Ectodermal cell (in vitro differentiated cells): ENCODE measurements around the gene CCDC12.

ENCODE experiments used
- H3K27ac ChIP-seq: 2 replicates; pipeline ENCODE4 v1.7.0; 2013; ENCODE audit warnings: mild to moderate bottlenecking, low read depth, low read length; ENCODE audit not compliant: insufficient read depth, poor library complexity, severe bottlenecking
- H3K27me3 ChIP-seq: 2 replicates; pipeline ENCODE4 v1.7.0; 2013; ENCODE audit warnings: mild to moderate bottlenecking, low read length; ENCODE audit not compliant: insufficient read depth, control insufficient read depth, poor library complexity, severe bottlenecking
- H3K36me3 ChIP-seq: one replicate; pipeline ENCODE4 v1.7.0; 2013; ENCODE audit warnings: low read length; ENCODE audit not compliant: control insufficient read depth, insufficient read depth
- H3K4me1 ChIP-seq: one replicate; pipeline ENCODE4 v1.7.0; 2013; ENCODE audit warnings: low read length; ENCODE audit not compliant: control insufficient read depth, insufficient read depth
- H3K4me3 ChIP-seq: 2 replicates; pipeline ENCODE4 v1.7.0; 2013; ENCODE audit warnings: low read depth, low read length, control low read depth; ENCODE audit not compliant: insufficient read depth
- H3K9me3 ChIP-seq: 2 replicates; pipeline ENCODE4 v1.7.0; 2013; ENCODE audit warnings: mild to moderate bottlenecking, low read length, moderate library complexity; ENCODE audit not compliant: control insufficient read depth
- WGBS, 2 experiments: methylation state at CpG; one replicate each; pipeline ENCODE4 v1.1.7; 2013; ENCODE audit warnings: missing lambda C conversion rate in 2 of 2; 5-methylcytosine and 5-hydroxymethylcytosine counted together

The CCDC12 gene

DNA sequence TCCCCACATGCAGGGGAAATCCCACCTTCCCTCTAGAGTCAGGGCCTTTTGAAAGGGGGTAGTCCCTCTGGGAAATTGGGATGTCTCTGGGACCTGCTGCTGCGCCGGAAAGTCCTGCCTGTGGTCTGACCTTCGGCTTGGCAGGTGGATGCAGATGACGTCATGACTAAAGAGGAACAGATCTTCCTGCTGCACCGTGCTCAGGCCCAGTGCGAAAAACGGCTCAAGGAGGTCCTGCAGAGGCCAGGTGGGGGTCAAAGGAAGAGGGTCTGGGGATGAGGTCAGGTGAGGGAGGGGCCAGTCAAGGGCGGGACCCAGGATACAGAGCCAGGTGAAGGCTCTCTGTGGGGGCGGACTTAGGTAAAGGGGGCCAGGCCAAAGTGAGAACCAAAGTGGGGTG is 82.8 kb downstream of the CCDC12 start:
- Histone ChIP-seq H3K36me3 (no peaks in the 10 kb centered on the region), H3K4me3 (no peak overlapping the region), H3K27me3 (peaks cover 40% of the 10 kb centered on the region), H3K4me1 (peaks cover 11% of the 10 kb centered on the region), H3K27ac (no peak overlapping the region), H3K9me3 (no peaks in the 10 kb centered on the region)
- WGBS, 2 experiments, result 89 to 91% methylated on average over 9 of the region's 9 CpGs

- Histone ChIP-seq H3K36me3 (no peaks in the 10 kb centered on the region), H3K27ac (no peak overlapping the region), H3K9me3 (no peaks in the 10 kb centered on the region), H3K27me3 (peaks cover 41% of the 10 kb centered on the region), H3K4me3 (peak overlapping the region; percentile 19), H3K4me1 (peaks cover 15% of the 10 kb centered on the region)
- 66 to 71% methylated on average over 6 of the region's 6 CpGs for WGBS, 2 experiments
These were observed 83.3 kb downstream of the CCDC12 start for GRCh38 chr3:46893146-46893748.

DNA sequence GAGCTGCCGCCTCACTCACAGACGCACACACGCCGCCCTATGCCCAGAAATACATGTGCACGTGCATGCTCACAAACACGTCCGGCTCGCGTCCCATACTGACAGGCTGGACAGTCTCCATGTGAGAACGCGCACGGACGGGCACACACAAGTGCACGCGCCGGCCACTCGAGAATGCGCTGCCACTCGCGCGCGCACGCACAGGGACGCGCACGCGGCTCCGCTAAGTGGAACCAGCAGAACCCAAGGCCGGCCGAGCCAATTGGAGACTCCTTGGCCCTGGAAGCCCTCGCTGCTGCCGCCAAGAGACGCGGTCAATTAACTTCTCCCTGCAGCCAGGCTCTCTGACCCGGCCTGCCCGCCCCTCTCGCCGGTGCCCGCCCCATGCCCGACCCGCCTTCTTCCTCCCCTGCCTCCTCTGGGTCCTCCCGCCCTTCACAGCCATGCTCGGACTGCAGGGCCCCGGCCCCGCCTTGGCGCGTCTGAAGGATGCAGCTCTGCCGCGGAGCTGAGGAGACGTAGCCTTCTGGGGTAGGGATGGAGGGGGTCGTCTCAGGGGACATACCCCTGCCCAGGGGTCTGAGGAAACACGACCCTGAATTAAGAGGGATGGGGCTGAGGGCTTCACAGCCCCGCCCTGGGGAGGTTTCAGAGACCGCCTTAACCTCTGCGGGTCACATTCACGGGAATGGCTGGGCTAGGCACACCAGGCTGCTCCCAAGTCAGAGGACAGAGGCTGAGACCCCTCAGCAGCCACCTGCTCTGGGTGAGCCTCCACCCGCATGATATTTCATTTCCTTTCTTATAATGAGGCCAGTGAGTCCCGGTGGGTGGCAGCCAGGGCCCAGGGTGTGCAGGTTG is 84.0 kb downstream of the CCDC12 start:
- Histone ChIP-seq H3K9me3 (no peaks in the 10 kb centered on the region), H3K4me3 (peak overlapping the region; percentile 19), H3K36me3 (no peaks in the 10 kb centered on the region), H3K4me1 (peaks cover 15% of the 10 kb centered on the region), H3K27ac (no peak overlapping the region), H3K27me3 (peaks cover 42% of the 10 kb centered on the region)
- 4% methylated on average over 58 of the region's 58 CpGs for WGBS, 2 experiments

DNA sequence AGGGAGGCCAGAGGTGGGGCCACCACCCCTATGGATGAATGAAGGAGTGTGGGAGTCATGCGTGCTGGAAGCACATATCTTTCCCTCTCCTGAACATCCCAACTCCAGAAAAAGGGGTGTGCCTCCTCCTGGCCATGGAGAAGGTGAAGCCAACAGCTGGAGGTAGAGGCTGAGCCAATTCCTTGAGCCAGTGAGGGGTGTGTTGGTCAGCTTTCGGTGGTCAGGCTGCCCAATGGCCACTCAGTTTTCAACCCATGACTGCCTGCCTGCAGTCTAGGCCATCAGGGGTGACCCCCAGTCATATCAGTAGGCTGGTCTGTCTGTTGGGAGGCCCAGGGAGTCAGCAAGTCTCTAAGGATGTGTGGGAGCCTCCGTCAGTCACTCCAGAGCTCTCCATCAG is 85.4 kb downstream of the CCDC12 start:
- H3K27ac ChIP-seq, result no peak overlapping the region
- no peak overlapping the region for H3K4me3 ChIP-seq
- H3K4me1 ChIP-seq, result peaks cover 15% of the 10 kb centered on the region
- WGBS, 2 experiments, result 92 to 93% methylated on average over 3 of the region's 3 CpGs
- H3K36me3 ChIP-seq, result no peaks in the 10 kb centered on the region
- no peaks in the 10 kb centered on the region for H3K9me3 ChIP-seq
- peaks cover 50% of the 10 kb centered on the region for H3K27me3 ChIP-seq

DNA sequence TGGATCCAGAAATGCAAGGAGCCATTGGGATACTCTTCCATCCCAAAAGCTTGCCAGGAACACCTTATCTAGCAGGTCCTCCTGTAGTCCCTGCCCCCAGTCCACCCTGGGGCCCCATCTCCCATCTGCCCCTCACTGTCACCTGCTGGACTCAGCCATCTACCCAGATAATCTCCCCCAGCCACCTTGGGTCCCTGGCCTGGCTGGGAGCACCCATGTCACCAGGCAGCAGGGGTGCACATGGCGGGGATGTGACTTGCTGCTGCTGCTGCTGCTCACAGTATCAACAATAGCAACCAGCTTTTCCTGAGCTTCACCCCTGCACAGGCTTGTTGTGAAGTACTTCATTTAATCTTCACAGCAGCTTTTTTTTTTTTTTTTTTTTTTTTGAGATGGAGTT is 86.4 kb downstream of the CCDC12 start:
- WGBS, 2 experiments, result 97% methylated on average over 1 of the region's 1 CpG
- no peaks in the 10 kb centered on the region for H3K9me3 ChIP-seq
- H3K4me3 ChIP-seq, result no peak overlapping the region
- H3K27me3 ChIP-seq, result peaks cover 60% of the 10 kb centered on the region
- H3K36me3 ChIP-seq, result no peaks in the 10 kb centered on the region
- H3K27ac ChIP-seq, result no peak overlapping the region
- peaks cover 15% of the 10 kb centered on the region for H3K4me1 ChIP-seq

DNA sequence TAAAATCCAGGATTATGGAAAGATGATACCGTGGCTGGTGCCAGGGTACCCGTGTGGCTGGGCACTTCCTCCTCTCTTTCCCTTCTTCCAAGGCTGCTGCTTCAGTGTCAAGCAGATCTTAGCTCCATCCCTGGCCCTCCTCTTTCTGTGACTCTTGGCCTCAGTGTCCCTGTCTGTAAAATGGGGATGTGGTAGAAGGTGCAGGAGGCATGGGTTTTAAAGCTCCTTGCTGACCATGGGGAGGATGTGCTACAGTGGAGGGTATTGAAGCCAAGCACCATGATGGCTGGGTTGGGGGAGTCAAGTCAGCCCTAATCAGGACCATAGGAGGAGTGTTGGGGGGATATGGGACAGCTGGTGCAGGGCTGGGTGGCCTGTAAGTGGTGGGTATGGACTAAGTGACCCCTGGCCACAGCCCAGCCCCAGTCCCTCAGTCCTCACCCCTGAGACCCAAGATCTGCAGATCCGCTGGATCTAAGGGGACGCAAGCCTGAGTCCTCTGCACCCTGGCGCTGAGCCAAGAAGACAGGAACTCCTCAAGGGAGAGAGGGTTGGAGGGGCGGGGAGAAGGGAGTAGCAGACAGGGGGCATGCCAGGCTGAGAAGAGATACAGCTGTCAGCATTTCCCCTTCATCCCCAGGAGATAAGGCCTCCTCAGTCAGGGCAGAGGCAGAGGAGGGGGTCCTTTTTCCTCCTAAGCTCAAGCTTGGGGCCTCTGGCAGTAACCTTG is 87.0 kb downstream of the CCDC12 start:
- H3K9me3 ChIP-seq, result no peaks in the 10 kb centered on the region
- H3K27me3 ChIP-seq, result peaks cover 66% of the 10 kb centered on the region
- H3K4me3 ChIP-seq, result no peak overlapping the region
- peaks cover 15% of the 10 kb centered on the region for H3K4me1 ChIP-seq
- H3K36me3 ChIP-seq, result no peaks in the 10 kb centered on the region
- H3K27ac ChIP-seq, result no peak overlapping the region
- 85 to 88% methylated on average over 6 of the region's 6 CpGs for WGBS, 2 experiments

GRCh38 chr3:46888705-46889104 is 87.8 kb downstream of the CCDC12 start:
- H3K27ac ChIP-seq, result no peak overlapping the region
- peaks cover 20% of the 10 kb centered on the region for H3K4me1 ChIP-seq
- no peak overlapping the region for H3K4me3 ChIP-seq
- H3K36me3 ChIP-seq, result no peaks in the 10 kb centered on the region
- H3K27me3 ChIP-seq, result peaks cover 72% of the 10 kb centered on the region
- no peaks in the 10 kb centered on the region for H3K9me3 ChIP-seq
- WGBS, 2 experiments, result 70 to 72% methylated on average over 13 of the region's 13 CpGs

DNA sequence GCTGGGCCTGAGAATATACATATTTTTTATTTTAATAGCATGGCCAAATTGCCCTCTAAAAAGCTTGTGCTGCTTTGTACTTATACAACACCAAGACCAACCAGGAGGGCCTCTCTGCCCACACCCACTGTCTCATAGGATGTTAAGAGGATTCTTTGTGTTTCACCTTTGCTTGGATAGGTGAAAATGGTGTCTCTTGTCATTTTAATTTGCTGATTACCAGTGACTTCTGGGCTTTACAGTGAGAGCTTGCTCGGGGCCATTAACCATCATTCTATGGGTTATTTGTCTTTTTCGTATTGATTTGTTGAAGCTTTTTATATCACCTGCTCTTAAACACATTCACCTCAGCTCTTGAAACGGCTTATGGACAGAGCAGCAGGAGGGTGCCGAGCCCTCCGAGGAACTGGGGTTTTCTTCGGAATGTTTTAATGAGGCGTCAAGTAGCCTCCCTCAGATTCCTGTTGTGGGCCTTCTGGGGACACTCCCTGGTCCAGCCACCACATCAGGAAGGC is 88.5 kb downstream of the CCDC12 start:
- H3K27me3 ChIP-seq, result peaks cover 73% of the 10 kb centered on the region
- H3K4me3 ChIP-seq, result no peak overlapping the region
- no peaks in the 10 kb centered on the region for H3K36me3 ChIP-seq
- peaks cover 20% of the 10 kb centered on the region for H3K4me1 ChIP-seq
- no peak overlapping the region for H3K27ac ChIP-seq
- WGBS, 2 experiments, result 22 to 33% methylated on average over 7 of the region's 7 CpGs
- H3K9me3 ChIP-seq, result no peaks in the 10 kb centered on the region

GRCh38 chr3:46885612-46886011 is 90.9 kb downstream of the CCDC12 start:
- no peak overlapping the region for H3K27ac ChIP-seq
- H3K4me3 ChIP-seq, result no peak overlapping the region
- peaks cover 77% of the 10 kb centered on the region for H3K27me3 ChIP-seq
- WGBS, 2 experiments, result 91 to 95% methylated on average over 3 of the region's 3 CpGs
- no peaks in the 10 kb centered on the region for H3K9me3 ChIP-seq
- H3K4me1 ChIP-seq, result peaks cover 22% of the 10 kb centered on the region
- H3K36me3 ChIP-seq, result no peaks in the 10 kb centered on the region

DNA sequence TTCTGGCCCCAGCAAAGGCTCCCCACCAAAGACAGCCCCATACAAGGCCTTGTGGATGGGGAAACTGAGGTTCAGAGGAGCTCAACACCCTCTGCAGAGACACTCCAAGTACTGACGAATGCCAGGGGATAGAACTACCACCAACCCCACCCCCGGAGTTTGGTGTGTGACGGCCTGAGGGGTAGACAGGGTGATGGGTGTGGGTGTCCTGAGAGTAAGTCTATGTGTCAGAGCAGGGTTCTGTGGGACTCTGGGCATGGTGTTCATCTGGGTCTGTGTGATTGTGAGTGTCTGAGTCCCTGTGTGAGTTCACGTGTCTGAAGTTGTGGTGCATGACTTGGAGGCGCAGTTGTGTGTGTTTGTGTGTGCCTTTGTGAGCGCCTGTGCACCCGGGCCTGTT is 91.6 kb downstream of the CCDC12 start:
- Histone ChIP-seq H3K4me3 (no peak overlapping the region), H3K27me3 (peaks cover 82% of the 10 kb centered on the region), H3K4me1 (peaks cover 22% of the 10 kb centered on the region), H3K9me3 (no peaks in the 10 kb centered on the region), H3K27ac (no peak overlapping the region), H3K36me3 (no peaks in the 10 kb centered on the region)
- WGBS, 2 experiments, result 81 to 88% methylated on average over 7 of the region's 7 CpGs
